Bronchial epithelial cell (primary cell): ENCODE measurements around the gene CALR. TPM values are rescaled to one million over a fixed set of nuclear protein-coding genes. Genes with fewer than 3 reads are reported as not detected.

ENCODE experiments used
- DNase-seq: peaks from one replicate; pipeline ENCODE4 v3.0.0-alpha.2; 2010; ENCODE audit warnings: low read depth
- FAIRE-seq: peaks from 2 replicates; lab custom pipeline; 2011; peaks lifted over from hg19 to GRCh38; lab: Jason Lieb, UNC
- H3K27me3 ChIP-seq: 2 replicates; pipeline ENCODE4 v1.5.1; 2011; ENCODE audit warnings: low read length; ENCODE audit not compliant: control insufficient read depth, insufficient read depth
- H3K36me3 ChIP-seq: 2 replicates; pipeline ENCODE4 v1.5.1; 2011; ENCODE audit warnings: low read length; ENCODE audit not compliant: control insufficient read depth, insufficient read depth
- H3K4me3 ChIP-seq: 2 replicates; pipeline ENCODE4 v1.5.1; 2011; ENCODE audit warnings: mild to moderate bottlenecking, low read depth, low read length, control low read depth
- total RNA-seq: library from RNA; depleted of rRNA; stranded (reverse); fragments of >200 nt; gene quantifications from 2 replicates; pipeline ENCODE4 v1.2.1, GENCODE V29; 2014
- TF ChIP-seq, protein P1 (sequence below): IDR thresholded peaks from 2 replicates; pipeline ENCODE4 v1.5.1; 2011; ENCODE audit warnings: mild to moderate bottlenecking, moderate library complexity, low read length, control low read depth, inconsistent platforms; ENCODE audit not compliant: insufficient read depth, severe bottlenecking

The CALR gene
- total RNA-seq, 1 donor from 2014 or later, result 1,570 TPM

DNA sequence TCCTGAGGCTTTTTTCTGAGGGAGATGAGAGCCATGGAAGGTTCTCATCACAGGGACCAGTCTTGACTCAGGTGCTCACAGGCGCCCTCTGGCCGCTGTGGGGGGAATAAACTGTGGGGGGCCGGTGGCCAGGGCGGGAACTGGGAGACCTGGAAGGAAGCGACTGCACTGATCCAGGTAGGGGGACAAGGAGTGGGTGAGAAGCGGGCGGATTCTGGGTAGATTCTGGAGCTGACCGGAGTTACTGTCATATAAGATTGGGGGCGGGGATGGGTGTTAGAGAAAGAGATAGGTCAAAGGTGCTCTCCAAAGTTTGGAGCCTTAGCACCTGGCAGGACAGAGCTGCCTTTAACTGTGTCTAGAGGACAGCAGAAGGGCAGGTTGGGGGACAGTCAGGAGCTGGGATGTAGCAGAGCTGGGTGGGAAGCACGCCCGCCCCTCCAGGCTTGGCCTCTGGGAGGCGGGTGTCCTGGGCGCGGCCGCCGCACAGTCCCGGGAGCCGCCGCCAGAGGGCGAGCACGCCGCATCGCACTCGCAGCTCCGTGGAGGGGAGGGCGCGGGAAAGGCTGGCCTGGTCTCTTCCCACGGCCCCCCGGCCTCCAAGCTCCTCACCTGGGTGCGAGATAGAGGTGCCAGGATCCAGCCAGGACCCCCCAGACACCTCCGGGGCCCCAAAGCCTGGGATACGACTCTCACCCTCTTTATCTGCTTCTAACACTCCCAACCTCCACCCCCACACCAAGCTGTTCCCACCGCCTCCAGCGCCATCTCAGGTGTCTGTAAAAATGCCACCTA, 26.8 kb downstream of the CALR start:
- Histone ChIP-seq H3K36me3 (no peaks in the 10 kb centered on the region), H3K4me3 (peak overlapping the region; percentile 34), H3K27me3 (no peaks in the 10 kb centered on the region)
- no peak for FAIRE-seq
- TF ChIP-seq, protein P1, sequence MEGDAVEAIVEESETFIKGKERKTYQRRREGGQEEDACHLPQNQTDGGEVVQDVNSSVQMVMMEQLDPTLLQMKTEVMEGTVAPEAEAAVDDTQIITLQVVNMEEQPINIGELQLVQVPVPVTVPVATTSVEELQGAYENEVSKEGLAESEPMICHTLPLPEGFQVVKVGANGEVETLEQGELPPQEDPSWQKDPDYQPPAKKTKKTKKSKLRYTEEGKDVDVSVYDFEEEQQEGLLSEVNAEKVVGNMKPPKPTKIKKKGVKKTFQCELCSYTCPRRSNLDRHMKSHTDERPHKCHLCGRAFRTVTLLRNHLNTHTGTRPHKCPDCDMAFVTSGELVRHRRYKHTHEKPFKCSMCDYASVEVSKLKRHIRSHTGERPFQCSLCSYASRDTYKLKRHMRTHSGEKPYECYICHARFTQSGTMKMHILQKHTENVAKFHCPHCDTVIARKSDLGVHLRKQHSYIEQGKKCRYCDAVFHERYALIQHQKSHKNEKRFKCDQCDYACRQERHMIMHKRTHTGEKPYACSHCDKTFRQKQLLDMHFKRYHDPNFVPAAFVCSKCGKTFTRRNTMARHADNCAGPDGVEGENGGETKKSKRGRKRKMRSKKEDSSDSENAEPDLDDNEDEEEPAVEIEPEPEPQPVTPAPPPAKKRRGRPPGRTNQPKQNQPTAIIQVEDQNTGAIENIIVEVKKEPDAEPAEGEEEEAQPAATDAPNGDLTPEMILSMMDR, result peak; percentile 98
- DNase-seq, result peak; percentile 52

DNA sequence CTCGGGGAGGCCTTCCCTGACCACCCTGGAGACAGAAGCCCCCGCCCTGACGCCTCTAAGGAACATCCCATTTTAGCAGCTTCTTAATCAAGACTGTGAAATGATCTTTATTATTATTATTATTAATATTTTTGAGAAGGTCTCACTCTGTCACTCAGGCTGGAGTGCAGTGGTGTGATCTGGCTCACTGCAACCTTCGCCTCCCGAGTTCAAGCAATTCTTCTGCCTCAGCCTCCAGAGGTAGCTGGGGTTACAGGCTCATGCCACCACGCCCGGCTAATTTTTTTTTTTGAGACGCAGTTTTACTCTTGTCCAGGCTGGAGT, 27.4 kb downstream of the CALR start:
- DNase-seq (no peak), FAIRE-seq (no peak)
- no peaks in the 10 kb centered on the region for H3K27me3 ChIP-seq
- no peak overlapping the region for H3K4me3 ChIP-seq
- no peaks in the 10 kb centered on the region for H3K36me3 ChIP-seq
- TF ChIP-seq, protein P1, result no peak

DNA sequence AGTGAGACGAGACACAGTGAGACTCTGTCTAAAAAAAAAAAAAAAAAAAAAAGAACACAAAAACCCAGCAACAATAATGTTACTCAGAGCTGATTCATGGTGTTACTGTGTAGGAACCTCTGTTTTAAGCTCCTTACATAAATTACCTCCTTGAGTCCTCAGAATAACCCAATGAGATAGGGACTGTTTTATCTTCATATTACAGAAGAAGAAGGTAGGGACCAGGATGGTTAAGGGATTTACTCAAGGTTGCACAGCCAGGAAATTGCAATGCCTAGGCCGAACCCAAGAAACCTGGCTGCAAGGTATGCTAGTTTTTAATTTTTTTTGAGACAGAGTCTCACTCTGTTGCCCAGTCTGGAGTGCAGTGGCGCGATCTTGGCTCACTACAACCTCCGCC, 29.5 kb downstream of the CALR start:
- FAIRE-seq, result no peak

DNA sequence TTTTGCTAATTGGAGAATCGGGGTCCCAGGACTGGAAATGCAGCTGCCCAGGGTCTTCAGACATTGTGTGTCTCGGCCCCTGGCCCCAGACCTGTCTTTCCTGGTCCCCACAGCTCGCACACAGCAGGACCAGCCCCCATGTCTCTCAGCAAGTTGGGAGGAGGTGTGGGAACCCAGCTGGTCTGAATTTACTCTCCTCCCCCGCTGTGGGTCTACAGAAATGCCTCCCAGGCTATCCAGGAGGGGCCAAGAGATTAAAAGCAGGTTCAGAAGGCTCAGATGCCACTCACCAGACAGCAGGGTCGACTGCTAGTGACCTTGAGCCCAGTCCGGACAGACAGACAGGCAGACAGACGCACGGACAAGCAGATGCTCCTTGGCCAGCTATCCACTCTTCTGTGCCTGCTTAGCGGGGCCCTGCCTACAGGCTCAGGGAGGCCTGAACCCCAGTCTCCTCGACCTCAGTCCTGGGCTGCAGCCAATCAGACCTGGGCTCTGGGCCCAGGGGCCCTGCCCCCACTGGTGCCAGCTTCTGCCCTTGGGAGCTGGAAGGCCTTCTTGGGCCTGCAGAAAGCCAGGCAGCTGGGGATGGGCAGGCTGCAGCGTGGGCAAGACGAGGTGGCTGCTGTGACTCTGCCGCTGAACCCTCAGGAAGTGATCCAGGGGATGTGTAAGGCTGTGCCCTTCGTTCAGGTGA, 31.0 kb downstream of the CALR start, which contains the start of gene DAND5:
Gene DAND5, plus strand, starts transcription at position 285 of the 697 bp plus-strand sequence. Its CDS starts 85 bp downstream, at position 370.
- DNase-seq (no peak), FAIRE-seq (no peak)
- TF ChIP-seq, protein P1, result no peak
- H3K36me3 ChIP-seq, result no peaks in the 10 kb centered on the region
- H3K4me3 ChIP-seq, result no peak within 1 kb of the TSS
- no peaks in the 10 kb centered on the region for H3K27me3 ChIP-seq

More for the DNA sequence above, 29.5 kb downstream of the CALR start:
- TF ChIP-seq, protein P1, result no peak
- no peaks in the 10 kb centered on the region for H3K36me3 ChIP-seq
- DNase-seq, result peak; percentile 67
- H3K27me3 ChIP-seq, result no peaks in the 10 kb centered on the region
- H3K4me3 ChIP-seq, result no peak overlapping the region

DNA sequence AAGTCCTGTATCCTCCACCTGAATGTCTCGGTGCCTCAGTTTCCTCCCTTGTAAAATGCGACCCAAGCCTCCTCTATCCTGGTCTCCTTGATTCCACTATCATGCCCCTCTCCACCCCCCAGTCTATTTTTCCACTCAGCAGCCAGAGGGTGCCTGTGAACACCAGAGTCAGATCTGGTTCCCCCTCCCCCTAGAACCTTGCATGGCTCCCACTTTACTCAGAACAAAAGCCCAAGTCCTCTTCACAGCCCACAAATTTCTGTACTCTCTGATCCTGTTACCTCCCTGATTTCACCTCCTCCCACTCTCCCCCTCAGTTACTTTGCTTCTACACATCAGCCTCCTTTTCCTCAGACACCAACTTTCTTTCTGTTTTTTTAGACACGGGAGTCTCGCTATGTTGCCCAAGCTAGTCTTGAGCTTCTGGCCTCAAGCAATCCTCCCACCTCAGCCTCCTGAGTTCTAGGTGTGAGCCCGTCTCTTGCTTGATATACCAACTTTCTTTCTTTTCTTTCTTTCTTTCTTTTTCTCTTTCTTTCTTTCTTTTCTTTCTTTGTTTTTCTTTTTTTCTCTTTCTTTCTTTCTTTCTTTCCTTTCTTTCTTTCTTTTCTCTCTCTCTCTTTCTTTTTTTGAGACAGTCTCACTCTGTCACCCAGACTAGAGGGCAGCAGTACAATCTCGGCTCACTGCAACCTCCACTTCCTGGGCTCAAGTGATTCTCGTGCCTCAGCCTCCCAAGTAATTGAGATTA, 31.8 kb downstream of the CALR start:
- Histone ChIP-seq H3K4me3 (no peak overlapping the region), H3K27me3 (no peaks in the 10 kb centered on the region), H3K36me3 (no peaks in the 10 kb centered on the region)
- TF ChIP-seq, protein P1, result no peak
- FAIRE-seq (no peak), DNase-seq (no peak)
